ENCODE results near the gene ERC2. TPM values are rescaled to one million over a fixed set of nuclear protein-coding genes. Genes with fewer than 3 reads are reported as not detected.

ERC2 gene
- total and polyA plus RNA-seq, 2 donors (not counting 3 experiments of a cell fraction or from before 2014, with no cell fraction given), result 5.6 to 15.5 TPM

- dilution Hi-C loops (cut with MboI; ENCODE audit: extremely low pct_ligation_motif_present, low sequenced_read_pairs) (no loop called here), intact Hi-C loops (cut with micrococcal nuclease) (no loop called here)
- Histone ChIP-seq H3K9me3 (replicated peaks; ENCODE audit: control insufficient read depth, insufficient read depth, low read length) (no peaks in the 10 kb centered on the region), H3K9me1 (replicated peaks; ENCODE audit: control insufficient read depth, extremely low read depth, insufficient read depth, low read length) (no peaks in the 10 kb centered on the region), H3K27ac (ENCODE audit: insufficient read depth, low read depth, low read length) (no peak overlapping the region), H3K4me1 (ENCODE audit: control insufficient read depth, extremely low read depth, insufficient read depth, low read length) (no peaks in the 10 kb centered on the region), H3K9ac (replicated peaks; ENCODE audit: extremely low read depth, insufficient read depth, low read length) (no peak overlapping the region), H3K4me2 (ENCODE audit: insufficient read depth, low read length) (no peak overlapping the region), H3K36me3 (ENCODE audit: control insufficient read depth in 2 of 2, extremely low read depth in 1 of 2, insufficient read depth in 2 of 2, low read length in 2 of 2) (no peaks in the 10 kb centered on the region), H4K20me1 (replicated peaks; ENCODE audit: control insufficient read depth, extremely low read depth, insufficient read depth, low read length) (no peaks in the 10 kb centered on the region), H3K4me3 (replicated peaks in 1 of 3; ENCODE audit: insufficient read depth in 1 of 3, low read depth in 1 of 3, low read length in 3 of 3) (no peak overlapping the region), H3K79me2 (ENCODE audit: control insufficient read depth, insufficient read depth, low read length) (no peaks in the 10 kb centered on the region), H2AFZ (ENCODE audit: low read depth, low read length) (no peak overlapping the region), H3K27me3 (ENCODE audit: control insufficient read depth in 2 of 2, insufficient read depth in 2 of 2, low read length in 2 of 2) (no peaks in the 10 kb centered on the region)
- TF ChIP-seq POLR2AphosphoS5 (IDR thresholded peaks at IDR 0.05; ENCODE audit: insufficient read depth, low read depth, low read length), result no peak
- TF ChIP-seq GATA2 (IDR thresholded peaks at IDR 0.05; ENCODE audit: insufficient read depth, insufficient read length, low read depth, low read length), result no peak
- TF ChIP-seq MYC (IDR thresholded peaks at IDR 0.05; ENCODE audit: low read depth, low read length), result no peak
- no peak for TF ChIP-seq EZH2 (IDR thresholded peaks at IDR 0.05; ENCODE audit: borderline replicate concordance, low read depth, low read length, severe bottlenecking)
- TF ChIP-seq, protein P1, sequence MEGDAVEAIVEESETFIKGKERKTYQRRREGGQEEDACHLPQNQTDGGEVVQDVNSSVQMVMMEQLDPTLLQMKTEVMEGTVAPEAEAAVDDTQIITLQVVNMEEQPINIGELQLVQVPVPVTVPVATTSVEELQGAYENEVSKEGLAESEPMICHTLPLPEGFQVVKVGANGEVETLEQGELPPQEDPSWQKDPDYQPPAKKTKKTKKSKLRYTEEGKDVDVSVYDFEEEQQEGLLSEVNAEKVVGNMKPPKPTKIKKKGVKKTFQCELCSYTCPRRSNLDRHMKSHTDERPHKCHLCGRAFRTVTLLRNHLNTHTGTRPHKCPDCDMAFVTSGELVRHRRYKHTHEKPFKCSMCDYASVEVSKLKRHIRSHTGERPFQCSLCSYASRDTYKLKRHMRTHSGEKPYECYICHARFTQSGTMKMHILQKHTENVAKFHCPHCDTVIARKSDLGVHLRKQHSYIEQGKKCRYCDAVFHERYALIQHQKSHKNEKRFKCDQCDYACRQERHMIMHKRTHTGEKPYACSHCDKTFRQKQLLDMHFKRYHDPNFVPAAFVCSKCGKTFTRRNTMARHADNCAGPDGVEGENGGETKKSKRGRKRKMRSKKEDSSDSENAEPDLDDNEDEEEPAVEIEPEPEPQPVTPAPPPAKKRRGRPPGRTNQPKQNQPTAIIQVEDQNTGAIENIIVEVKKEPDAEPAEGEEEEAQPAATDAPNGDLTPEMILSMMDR (IDR thresholded peaks at IDR 0.05; ENCODE audit: extremely low read depth in 1 of 2, insufficient read depth in 1 of 2, low read depth in 1 of 2, low read length in 2 of 2), result no peak
- no peak for TF ChIP-seq JUN (IDR thresholded peaks at IDR 0.05; ENCODE audit: borderline replicate concordance, insufficient read depth, insufficient read length, low read depth)
- TF ChIP-seq, protein P2, sequence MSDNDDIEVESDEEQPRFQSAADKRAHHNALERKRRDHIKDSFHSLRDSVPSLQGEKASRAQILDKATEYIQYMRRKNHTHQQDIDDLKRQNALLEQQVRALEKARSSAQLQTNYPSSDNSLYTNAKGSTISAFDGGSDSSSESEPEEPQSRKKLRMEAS (IDR thresholded peaks at IDR 0.05; ENCODE audit: insufficient read depth, insufficient read length), result no peak
- no peak for TF ChIP-seq FOS (IDR thresholded peaks at IDR 0.05; ENCODE audit: borderline replicate concordance, insufficient read depth, low read length)
- TF ChIP-seq POLR2A (IDR thresholded peaks at IDR 0.05; ENCODE audit: low read depth, low read length), result no peak
- POLR2A ChIA-PET, result no interaction called here
- DNase-seq (ENCODE audit: low read depth, low spot score) (no peak), FAIRE-seq (no peak)
- CTCF ChIA-PET, result no interaction called here
- no TSS peak for BruUV-seq (replicated peaks)
Measured at GRCh38 chr3:55929154-55929869, 539.0 kb downstream of the ERC2 start.
